Hematopoietic multipotent progenitor cell treated with erythropoietin and hydrocortisone succinate and interleukin-3 and kit ligand, for 17 days (in vitro differentiated cells): ENCODE data around the gene PIK3C2G.

Source experiments
- DNase-seq: peaks from one replicate; pipeline ENCODE4 v3.0.0-alpha.2; 2015; ENCODE audit warnings: low spot score

Gene PIK3C2G

GRCh38 chr12:18340786-18341185 is 79.5 kb downstream of the PIK3C2G start:
- DNase-seq: no peak

DNA sequence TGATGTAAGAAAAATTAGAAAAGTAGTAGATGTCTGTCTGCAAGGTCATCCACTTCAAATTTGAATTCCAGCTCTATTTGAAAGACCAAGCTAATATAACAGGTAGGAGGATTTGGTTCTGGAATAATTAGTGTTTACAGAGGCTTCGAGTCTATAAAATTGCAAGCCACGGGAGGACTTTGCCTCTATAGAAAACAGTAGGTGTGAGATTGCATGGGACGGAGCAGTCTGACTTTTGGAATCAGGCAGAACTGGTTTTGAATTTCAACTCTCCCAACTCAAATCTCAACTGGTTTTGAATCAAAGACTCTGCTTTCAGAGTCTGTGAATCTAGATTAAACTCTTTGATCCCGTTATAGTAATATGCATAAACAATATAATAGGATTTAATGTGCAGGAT is 82.4 kb downstream of the PIK3C2G start:
- DNase-seq: no peak

- no peak for DNase-seq
Observed at GRCh38 chr12:18345021-18345735, 83.9 kb downstream of the PIK3C2G start.

- DNase-seq: no peak
Observed at GRCh38 chr12:18352312-18352711, 91.0 kb downstream of the PIK3C2G start.

GRCh38 chr12:18355429-18355828 is 94.1 kb downstream of the PIK3C2G start:
- no peak for DNase-seq

- DNase-seq: no peak
Observed at GRCh38 chr12:18358077-18358476, 96.8 kb downstream of the PIK3C2G start.

GRCh38 chr12:18358930-18359329 is 97.6 kb downstream of the PIK3C2G start:
- no peak for DNase-seq

- no peak for DNase-seq
Observed at GRCh38 chr12:18361433-18361832, 100.1 kb downstream of the PIK3C2G start.

DNA sequence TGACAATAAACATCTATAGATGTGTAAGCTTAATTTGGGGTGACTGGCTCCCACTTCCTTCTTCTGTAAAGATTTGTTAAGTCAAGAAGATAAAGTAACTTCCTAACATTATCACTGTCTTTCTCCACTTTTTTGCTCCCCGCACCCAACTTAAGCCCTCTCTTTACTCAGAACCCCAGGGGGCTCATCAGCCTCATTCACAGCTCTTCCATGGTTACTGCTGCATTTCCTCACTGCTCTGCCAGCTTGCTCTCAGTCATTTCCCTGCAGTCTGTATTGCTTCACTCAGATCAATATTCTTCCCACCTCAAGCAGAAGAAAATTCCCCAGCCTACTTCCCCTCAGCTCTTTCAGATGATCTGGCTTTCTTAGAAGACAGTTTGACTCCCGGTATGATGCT is 102.0 kb downstream of the PIK3C2G start:
- no peak for DNase-seq

DNA sequence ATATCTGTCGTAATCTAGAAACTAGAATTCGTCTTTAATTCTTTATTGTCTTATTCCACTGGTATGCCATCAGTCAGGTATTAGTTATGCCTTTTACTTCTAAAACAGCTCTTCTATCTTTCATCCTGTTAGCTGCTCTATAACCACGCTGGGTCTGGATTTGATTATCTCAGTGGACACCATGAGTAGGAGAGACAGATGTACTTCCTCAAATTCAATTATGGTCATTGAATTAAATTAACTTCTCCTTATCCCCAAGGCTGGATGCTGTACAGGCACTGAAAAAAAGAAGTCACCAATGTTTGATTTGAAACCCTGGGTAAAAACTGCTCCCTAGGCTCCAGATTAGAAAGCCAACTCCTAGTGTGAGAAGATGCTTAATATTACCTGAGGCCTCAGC is 107.3 kb downstream of the PIK3C2G start:
- no peak for DNase-seq

DNA sequence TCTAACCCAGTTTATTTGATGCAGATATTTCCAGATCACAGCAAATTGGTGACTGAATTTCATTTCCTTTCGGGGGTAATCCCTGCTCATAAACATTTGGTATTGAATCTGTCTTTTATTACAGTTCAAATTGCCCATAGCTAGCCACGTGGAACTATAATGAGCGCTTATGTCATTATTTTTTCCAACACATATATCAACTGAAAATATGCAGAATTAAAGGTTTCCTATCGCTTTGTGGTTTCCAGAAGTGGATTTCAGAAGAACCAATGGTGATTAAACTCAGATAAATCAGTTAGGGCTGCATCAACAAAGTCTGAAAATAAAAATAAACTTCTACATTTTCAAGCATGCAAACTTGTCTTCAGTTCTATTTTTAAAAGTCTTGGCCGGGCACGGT is 111.9 kb downstream of the PIK3C2G start:
- DNase-seq: no peak

GRCh38 chr12:18375131-18375530 is 113.8 kb downstream of the PIK3C2G start:
- DNase-seq: no peak

GRCh38 chr12:18375583-18375982 is 114.3 kb downstream of the PIK3C2G start:
- no peak for DNase-seq

- no peak for DNase-seq
Observed at GRCh38 chr12:18382236-18382885, 121.0 kb downstream of the PIK3C2G start.

GRCh38 chr12:18383203-18383602 is 121.9 kb downstream of the PIK3C2G start:
- no peak for DNase-seq

- DNase-seq: no peak
Observed at GRCh38 chr12:18387706-18388105, 126.4 kb downstream of the PIK3C2G start.

DNA sequence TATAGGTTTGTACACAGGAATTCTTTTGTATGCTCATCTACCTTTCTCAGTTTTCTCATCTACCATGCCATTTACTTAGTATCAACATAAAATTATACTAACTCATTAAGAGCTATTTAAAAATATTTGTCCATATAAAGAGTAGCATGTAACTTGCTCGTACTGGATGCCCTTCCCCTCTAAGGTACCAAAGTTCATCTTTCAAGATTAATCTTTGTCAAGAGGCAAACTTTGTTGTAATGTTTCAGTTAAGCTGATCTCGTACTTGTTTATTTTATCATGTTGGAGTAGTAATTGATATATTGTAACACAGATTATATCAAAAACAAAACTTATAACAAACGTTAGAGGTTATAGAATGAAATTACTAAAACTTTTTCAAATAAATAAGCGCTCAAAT is 128.5 kb downstream of the PIK3C2G start:
- DNase-seq: no peak

GRCh38 chr12:18391151-18391550 is 129.8 kb downstream of the PIK3C2G start:
- no peak for DNase-seq

GRCh38 chr12:18394742-18395141 is 133.4 kb downstream of the PIK3C2G start:
- DNase-seq: no peak

DNA sequence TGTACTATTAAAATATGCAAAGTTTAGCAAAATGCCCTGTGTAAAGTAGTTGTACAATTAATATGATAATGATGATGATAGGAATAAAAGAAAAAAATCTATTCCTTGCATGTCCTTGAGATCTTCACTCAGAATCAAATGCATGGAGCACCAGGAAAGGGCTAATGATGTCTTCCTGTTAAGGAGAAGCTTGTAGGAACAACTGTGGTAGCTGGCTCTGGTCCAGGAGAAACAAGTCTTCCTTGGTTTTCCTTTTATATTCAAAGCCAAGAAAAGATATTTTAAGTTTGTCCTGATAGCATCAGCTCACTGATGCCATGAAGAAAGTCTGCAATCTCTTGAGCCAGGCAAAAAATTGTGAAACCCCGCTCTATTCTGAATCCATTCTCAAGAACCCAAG is 138.9 kb downstream of the PIK3C2G start:
- DNase-seq: no peak

GRCh38 chr12:18402872-18403611 is 141.7 kb downstream of the PIK3C2G start:
- no peak for DNase-seq

- DNase-seq: no peak
Observed at GRCh38 chr12:18411453-18411852, 150.1 kb downstream of the PIK3C2G start.

- DNase-seq: no peak
Observed at GRCh38 chr12:18414671-18415070, 153.4 kb downstream of the PIK3C2G start.
